ENCODE data around the gene CES2.
"Not testable (repeated sequence)": the region's sequence is repeated elsewhere in the genome, so short reads cannot be mapped to it uniquely, and the experiment has no call there.

CES2 gene

GRCh38 chr16:66935314-66936011 is at the start of gene CES2:
Gene CES2, plus strand, starts transcription at chr16:66935516. Its CDS starts 120 bp downstream, at chr16:66935636.
- no peak for DNase-seq (ENCODE audit: low read depth)

- no peak for DNase-seq (ENCODE audit: low read depth)
These were observed 49.0 kb upstream of the CES2 start for GRCh38 chr16:66886321-66886720.

- DNase-seq (ENCODE audit: low read depth), result no peak
These were observed 48.4 kb upstream of the CES2 start for GRCh38 chr16:66886914-66887313.

GRCh38 chr16:66888647-66889615 is 46.4 kb upstream of the CES2 start:
- no peak for DNase-seq (ENCODE audit: low read depth)

GRCh38 chr16:66889622-66890021 is 45.7 kb upstream of the CES2 start:
- no peak for DNase-seq (ENCODE audit: low read depth)

GRCh38 chr16:66890799-66891198 is 44.5 kb upstream of the CES2 start:
- no peak for DNase-seq (ENCODE audit: low read depth)

GRCh38 chr16:66891360-66891759 is 44.0 kb upstream of the CES2 start:
- DNase-seq (ENCODE audit: low read depth), result no peak

- DNase-seq (ENCODE audit: low read depth), result no peak
These were observed 43.5 kb upstream of the CES2 start for GRCh38 chr16:66891797-66892196.

GRCh38 chr16:66894055-66894454 is 41.3 kb upstream of the CES2 start:
- no peak for DNase-seq (ENCODE audit: low read depth)

- peak; percentile 18 for DNase-seq (ENCODE audit: low read depth)
These were observed 40.2 kb upstream of the CES2 start for GRCh38 chr16:66894948-66895688.

- no peak for DNase-seq (ENCODE audit: low read depth)
These were observed 39.7 kb upstream of the CES2 start for GRCh38 chr16:66895689-66895979.

- DNase-seq (ENCODE audit: low read depth), result no peak
These were observed 39.3 kb upstream of the CES2 start for GRCh38 chr16:66895999-66896398.

- DNase-seq (ENCODE audit: low read depth), result not testable (repeated sequence)
These were observed 38.6 kb upstream of the CES2 start for GRCh38 chr16:66896682-66897081.

GRCh38 chr16:66898207-66898606 is 37.1 kb upstream of the CES2 start:
- DNase-seq (ENCODE audit: low read depth), result no peak

GRCh38 chr16:66898933-66899309 is 36.4 kb upstream of the CES2 start:
- DNase-seq (ENCODE audit: low read depth), result no peak

- no peak for DNase-seq (ENCODE audit: low read depth)
These were observed 35.9 kb upstream of the CES2 start for GRCh38 chr16:66899310-66899944.

- no peak for DNase-seq (ENCODE audit: low read depth)
These were observed 35.2 kb upstream of the CES2 start for GRCh38 chr16:66899945-66900710.

- no peak for DNase-seq (ENCODE audit: low read depth)
These were observed 34.4 kb upstream of the CES2 start for GRCh38 chr16:66900721-66901441.

- DNase-seq (ENCODE audit: low read depth), result no peak
These were observed 33.7 kb upstream of the CES2 start for GRCh38 chr16:66901626-66902025.

GRCh38 chr16:66902648-66903543 is 32.4 kb upstream of the CES2 start:
- DNase-seq (ENCODE audit: low read depth), result no peak

All from stimulated activated CD8-positive, alpha-beta memory T cell treated with anti-CD3 and anti-CD28 coated beads, Interleukin-12 subunit alpha, Interleukin-12 subunit beta, amount 100 ng/mL, for 4 hours (primary cell).